ENCODE measurements around the gene DAND5. TPM values are rescaled to one million over a fixed set of nuclear protein-coding genes. Genes with fewer than 3 reads are reported as not detected.

Gene DAND5
- total and polyA plus RNA-seq, 9 of the 15 experiments (the other 6 are each of a cell fraction or from before 2014, with no cell fraction given), result 0.22 to 0.83 (median 0.60) TPM

- TF ChIP-seq MXD1 (CRISPR knock-in tag; IDR thresholded peaks at IDR 0.05; ENCODE audit: borderline replicate concordance, poor library complexity, severe bottlenecking) (no peak), ZNF699 (CRISPR knock-in tag; IDR thresholded peaks at IDR 0.05; ENCODE audit: insufficient replicate concordance) (no peak), ZNF324 (CRISPR knock-in tag; IDR thresholded peaks at IDR 0.05) (no peak), DEAF1 (CRISPR knock-in tag; IDR thresholded peaks at IDR 0.05) (no peak), FOXP4 (CRISPR knock-in tag; IDR thresholded peaks at IDR 0.05; ENCODE audit: borderline replicate concordance) (peak; percentile 71; the same call in 1 of the 2 replicates), GATA2 (CRISPR knock-in tag; IDR thresholded peaks at IDR 0.05) (0 out of 2 replicates have a peak, but pooled peaks have one; percentile 27), TFE3 (CRISPR knock-in tag; IDR thresholded peaks at IDR 0.05) (peak; percentile 72), TAL1 (IDR thresholded peaks at IDR 0.05) (peak; percentile 4; the same call in 1 of the 2 replicates), GABPA (tag; conservative IDR thresholded peaks at IDR 0.05; ENCODE audit: low read depth) (peak; percentile 9; the same call in 1 of the 2 replicates), ZNF79 (CRISPR knock-in tag; IDR thresholded peaks at IDR 0.05; ENCODE audit: low read depth) (no peak), ZBTB7A (IDR thresholded peaks at IDR 0.05; ENCODE audit: borderline replicate concordance, control insufficient read depth, low read depth, low read length) (0 out of 2 replicates have a peak, but pooled peaks have one; percentile 50), USF2 (CRISPR knock-in tag; IDR thresholded peaks at IDR 0.05) (peak; percentile 64; the same call in 1 of the 2 replicates), ZNF639 (CRISPR knock-in tag; conservative IDR thresholded peaks at IDR 0.05 in 1 of 2, IDR thresholded peaks at IDR 0.05 in 1 of 2) (peak in 1 of 2 experiments; percentile 64; a peak in 1 of 4 replicates), BHLHE40 (IDR thresholded peaks at IDR 0.05; ENCODE audit: low read length) (peak; percentile 86)
Measured at GRCh38 chr19:12937093-12937926, 32.1 kb upstream of the DAND5 start (continued).

All from K562 (cell line).